ENCODE data around the gene DNAL1. TPM values are rescaled to one million over a fixed set of nuclear protein-coding genes. Genes with fewer than 3 reads are reported as not detected.
"Not testable (repeated sequence)": the region's sequence is repeated elsewhere in the genome, so short reads cannot be mapped to it uniquely, and the experiment has no call there.

Gene DNAL1
- total RNA-seq, 1 donor from 2014 or later, result 11.5 TPM

GRCh38 chr14:73634011-73634833, 10.6 kb upstream of the DNAL1 start:
- intact Hi-C loops (cut with DNase I), result no loop called here
- ATAC-seq (ENCODE audit: poor library complexity), result peak; percentile 88
- peak; percentile 60 for DNase-seq

GRCh38 chr14:73636355-73636754, 8.4 kb upstream of the DNAL1 start:
- ATAC-seq (ENCODE audit: poor library complexity); intact Hi-C loops (cut with DNase I); DNase-seq: not testable (repeated sequence)

- ATAC-seq (ENCODE audit: poor library complexity) (no peak), DNase-seq (no peak)
- intact Hi-C loops (cut with DNase I), result no loop called here
Measured at GRCh38 chr14:73637830-73638229, 7.0 kb upstream of the DNAL1 start.

GRCh38 chr14:73640796-73641365, 3.9 kb upstream of the DNAL1 start:
- intact Hi-C loops (cut with DNase I), result no loop called here
- no peak for ATAC-seq (ENCODE audit: poor library complexity)

GRCh38 chr14:73645248-73645610, 443 bp downstream of the DNAL1 start:
- intact Hi-C loops (cut with DNase I), result no loop called here
- ATAC-seq (ENCODE audit: poor library complexity) (no peak), DNase-seq (no peak)

More at GRCh38 chr14:73640796-73641365, 3.9 kb upstream of the DNAL1 start:
- no peak for DNase-seq

GRCh38 chr14:73651005-73651404, 6.2 kb downstream of the DNAL1 start:
- intact Hi-C loops (cut with DNase I), result no loop called here
- DNase-seq, result no peak
- ATAC-seq (ENCODE audit: poor library complexity), result no peak

GRCh38 chr14:73655851-73656250, 11.1 kb downstream of the DNAL1 start:
- intact Hi-C loops (cut with DNase I), result no loop called here
- no peak for ATAC-seq (ENCODE audit: poor library complexity)
- DNase-seq, result no peak

GRCh38 chr14:73659202-73659601, 14.4 kb downstream of the DNAL1 start:
- ATAC-seq (ENCODE audit: poor library complexity); DNase-seq; intact Hi-C loops (cut with DNase I): not testable (repeated sequence)

- ATAC-seq (ENCODE audit: poor library complexity), result no peak
- intact Hi-C loops (cut with DNase I), result no loop called here
- DNase-seq, result no peak
Measured at GRCh38 chr14:73660511-73660910, 15.7 kb downstream of the DNAL1 start.

- ATAC-seq (ENCODE audit: poor library complexity), result no peak
Measured at GRCh38 chr14:73661872-73662271, 17.1 kb downstream of the DNAL1 start.

GRCh38 chr14:73662487-73662943, 17.7 kb downstream of the DNAL1 start:
- intact Hi-C loops (cut with DNase I), result no loop called here
- DNase-seq, result no peak
- no peak for ATAC-seq (ENCODE audit: poor library complexity)

More at GRCh38 chr14:73661872-73662271, 17.1 kb downstream of the DNAL1 start:
- DNase-seq, result no peak
- intact Hi-C loops (cut with DNase I), result no loop called here

- ATAC-seq (ENCODE audit: poor library complexity), result no peak
- intact Hi-C loops (cut with DNase I), result no loop called here
- no peak for DNase-seq
Measured at GRCh38 chr14:73663548-73664212, 18.9 kb downstream of the DNAL1 start.

- no peak for DNase-seq
- intact Hi-C loops (cut with DNase I), result no loop called here
- ATAC-seq (ENCODE audit: poor library complexity), result no peak
Measured at GRCh38 chr14:73665130-73665529, 20.3 kb downstream of the DNAL1 start.

GRCh38 chr14:73666583-73666982, 21.8 kb downstream of the DNAL1 start:
- intact Hi-C loops (cut with DNase I), result no loop called here
- ATAC-seq (ENCODE audit: poor library complexity), result no peak

GRCh38 chr14:73667854-73668253, 23.1 kb downstream of the DNAL1 start:
- ATAC-seq (ENCODE audit: poor library complexity) (no peak), DNase-seq (no peak)
- intact Hi-C loops (cut with DNase I), result no loop called here

More at GRCh38 chr14:73666583-73666982, 21.8 kb downstream of the DNAL1 start:
- no peak for DNase-seq

- no peak for DNase-seq
- intact Hi-C loops (cut with DNase I), result no loop called here
- no peak for ATAC-seq (ENCODE audit: poor library complexity)
Measured at GRCh38 chr14:73674986-73675385, 30.2 kb downstream of the DNAL1 start.

- ATAC-seq (ENCODE audit: poor library complexity) (no peak), DNase-seq (no peak)
- intact Hi-C loops (cut with DNase I), result no loop called here
Measured at GRCh38 chr14:73678698-73679097, 33.9 kb downstream of the DNAL1 start.

- ATAC-seq (ENCODE audit: poor library complexity), result no peak
- no peak for DNase-seq
- intact Hi-C loops (cut with DNase I), result no loop called here
Measured at GRCh38 chr14:73680821-73681220, 36.0 kb downstream of the DNAL1 start.

GRCh38 chr14:73684627-73685026, 39.8 kb downstream of the DNAL1 start:
- ATAC-seq (ENCODE audit: poor library complexity) (no peak), DNase-seq (no peak)
- intact Hi-C loops (cut with DNase I), result no loop called here

- ATAC-seq (ENCODE audit: poor library complexity), result no peak
- intact Hi-C loops (cut with DNase I), result no loop called here
- DNase-seq, result no peak
Measured at GRCh38 chr14:73685328-73685727, 40.5 kb downstream of the DNAL1 start.
